Measurements from ENCODE around the gene TRAPPC5.

The TRAPPC5 gene

GRCh38 chr19:7734220-7735203, 53.9 kb downstream of the TRAPPC5 start:
- DNase-seq = no peak

DNA sequence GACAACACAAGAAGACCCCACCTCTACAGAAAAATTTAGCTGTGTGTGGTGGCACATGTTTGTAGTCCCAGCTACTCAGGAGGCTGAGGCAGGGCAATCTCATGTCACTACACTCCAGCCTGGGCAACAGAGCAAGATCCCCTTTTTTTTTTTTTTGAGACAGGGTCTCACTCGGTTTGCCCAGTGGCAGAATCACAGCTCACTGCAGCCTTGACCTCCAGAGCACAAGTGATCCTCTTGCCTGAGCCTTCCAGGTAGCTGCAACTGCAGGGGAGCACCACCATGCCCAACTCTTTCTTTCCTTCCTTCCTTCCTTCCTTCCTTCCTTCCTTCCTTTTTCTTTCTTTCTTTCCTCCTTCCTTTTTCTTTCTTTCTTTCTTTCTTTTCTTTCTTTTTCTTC, 55.5 kb downstream of the TRAPPC5 start:
- no peak for DNase-seq

DNA sequence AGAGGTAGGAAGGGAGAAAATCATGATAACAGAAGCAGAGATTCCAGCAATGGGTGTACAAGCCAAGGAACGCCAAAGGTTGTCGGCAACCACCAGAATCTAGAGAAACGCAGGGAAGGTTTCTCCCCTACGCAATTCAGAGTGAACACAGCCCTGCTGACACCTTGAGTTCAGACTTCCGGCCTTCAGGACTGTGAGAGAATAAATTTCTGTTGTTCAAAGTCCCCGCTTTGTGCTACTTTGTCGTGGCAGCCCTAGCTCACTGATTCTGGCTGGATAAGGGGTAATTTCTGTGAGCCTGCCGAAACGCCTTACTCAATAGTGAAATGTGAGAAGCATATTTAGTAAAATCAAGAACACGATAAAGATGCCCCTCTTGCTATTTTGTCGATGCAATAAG, 56.6 kb downstream of the TRAPPC5 start:
- DNase-seq = no peak
